Left kidney (tissue), 2 donors: ENCODE measurements around the gene CNOT6L. TPM values are rescaled to one million over a fixed set of nuclear protein-coding genes. Genes with fewer than 3 reads are reported as not detected.

Experiments used
- DNase-seq: peaks from one replicate; pipeline ENCODE4 v3.0.0-alpha.2; 2013
- polyA plus RNA-seq: library from polyadenylated mRNA; unstranded; fragments of 120-200 nt; gene quantifications from one replicate; pipeline ENCODE4 v1.2.1, GENCODE V29; 2013; ENCODE audit not compliant: insufficient read length

CNOT6L gene
- polyA plus RNA-seq, 1 donor = 38.4 TPM

GRCh38 chr4:77712675-77713074, 106.5 kb downstream of the CNOT6L start:
- no peak for DNase-seq

- DNase-seq = no peak
These were observed 107.7 kb downstream of the CNOT6L start for GRCh38 chr4:77711469-77711868.

- no peak for DNase-seq
These were observed 108.5 kb downstream of the CNOT6L start for GRCh38 chr4:77710684-77711083.

GRCh38 chr4:77710059-77710458, 109.1 kb downstream of the CNOT6L start:
- no peak for DNase-seq

GRCh38 chr4:77706717-77707116, 112.5 kb downstream of the CNOT6L start:
- no peak for DNase-seq

GRCh38 chr4:77703666-77704065, 115.5 kb downstream of the CNOT6L start:
- DNase-seq = no peak

- DNase-seq = no peak
These were observed 118.0 kb downstream of the CNOT6L start for GRCh38 chr4:77701121-77701520.

- peak; percentile 82 for DNase-seq
These were observed 119.4 kb downstream of the CNOT6L start for GRCh38 chr4:77699731-77700210.

- DNase-seq = no peak
These were observed 121.1 kb downstream of the CNOT6L start for GRCh38 chr4:77697860-77698590.

GRCh38 chr4:77695774-77696173, 123.4 kb downstream of the CNOT6L start:
- DNase-seq = no peak

- DNase-seq = no peak
These were observed 126.2 kb downstream of the CNOT6L start for GRCh38 chr4:77692847-77693432.

GRCh38 chr4:77681792-77682191, 137.4 kb downstream of the CNOT6L start:
- no peak for DNase-seq

GRCh38 chr4:77676842-77677241, 142.3 kb downstream of the CNOT6L start:
- no peak for DNase-seq

GRCh38 chr4:77671051-77671450, 148.1 kb downstream of the CNOT6L start:
- no peak for DNase-seq

GRCh38 chr4:77669946-77670590, 149.1 kb downstream of the CNOT6L start:
- DNase-seq = no peak

- no peak for DNase-seq
These were observed 153.6 kb downstream of the CNOT6L start for GRCh38 chr4:77665381-77666069.

Other genes starting within 250 kb of the CNOT6L start
- gene CXCL13, start 213.5 kb downstream of the CNOT6L start, polyA plus RNA-seq = 0.62 TPM
- gene MRPL1, start 43.5 kb upstream of the CNOT6L start, polyA plus RNA-seq = 62.4 TPM
- 87.6 TPM for gene FRAS1, start 238.0 kb upstream of the CNOT6L start, polyA plus RNA-seq